ENCODE results near the gene LAMC3.

GRCh38 chr9:131043087-131043486 lies 34.1 kb downstream of the LAMC3 start:
- TF ChIP-seq POLR2AphosphoS5 (IDR thresholded peaks at IDR 0.05) = no peak
- TF ChIP-seq POLR2A (IDR thresholded peaks at IDR 0.05) = no peak

All from breast epithelium (tissue), 3 donors.